GM21360 (cell line): Measurements from ENCODE around the gene SPON2.
A peak's percentile ranks its signal among the peaks of the same experiment; 100 is the strongest.
"Not testable (repeated sequence)": the region's sequence is repeated elsewhere in the genome, so short reads cannot be mapped to it uniquely, and the experiment has no call there.

Experiments used
- ATAC-seq: cut with Tn5 transposase; IDR thresholded peaks from one replicate; pipeline ENCODE4 v1.9.1; 2021; ENCODE audit warnings: mild to moderate bottlenecking, moderate library complexity; ENCODE audit not compliant: unreplicated experiment

The SPON2 gene

DNA sequence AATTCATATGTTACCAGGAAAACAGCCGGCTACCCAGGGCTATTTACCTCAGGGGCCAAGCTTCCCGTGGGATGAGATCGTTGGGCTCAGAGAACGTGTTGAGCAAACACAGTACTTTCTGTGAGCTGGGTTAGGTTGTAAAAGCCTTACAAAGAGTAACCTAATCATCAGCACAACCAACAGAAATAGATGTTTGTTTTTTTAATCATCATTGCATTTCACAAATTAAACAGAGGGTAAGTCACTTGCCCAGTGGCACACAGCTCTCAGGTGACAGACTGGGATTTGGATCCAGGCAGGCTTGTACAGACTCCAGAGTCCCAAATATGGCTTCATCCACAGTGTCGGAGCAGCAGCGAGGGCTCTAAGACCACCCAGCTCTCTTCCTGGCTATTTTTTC is 20.1 kb downstream of the SPON2 start:
- ATAC-seq, result no peak

DNA sequence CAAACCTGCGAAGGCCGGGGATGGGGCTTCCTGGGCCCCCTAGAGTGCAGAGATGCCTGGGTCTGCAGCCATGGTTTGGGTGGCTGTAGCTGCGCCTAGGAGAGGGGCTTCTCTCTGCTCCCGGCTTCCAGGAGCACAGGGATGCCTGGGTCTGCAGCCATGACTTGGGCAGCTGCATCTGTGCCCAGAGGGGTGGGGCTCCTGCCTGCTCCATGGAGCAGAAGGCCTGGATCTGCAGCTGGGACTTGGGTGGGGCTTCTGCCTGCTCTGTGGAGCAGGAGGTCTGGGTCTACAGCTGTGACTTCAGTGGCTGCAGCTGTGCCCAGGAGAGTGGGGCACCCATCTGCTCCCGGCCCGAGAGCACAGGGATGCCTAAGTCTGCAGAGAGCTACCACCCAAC is 20.8 kb downstream of the SPON2 start:
- ATAC-seq, result no peak

DNA sequence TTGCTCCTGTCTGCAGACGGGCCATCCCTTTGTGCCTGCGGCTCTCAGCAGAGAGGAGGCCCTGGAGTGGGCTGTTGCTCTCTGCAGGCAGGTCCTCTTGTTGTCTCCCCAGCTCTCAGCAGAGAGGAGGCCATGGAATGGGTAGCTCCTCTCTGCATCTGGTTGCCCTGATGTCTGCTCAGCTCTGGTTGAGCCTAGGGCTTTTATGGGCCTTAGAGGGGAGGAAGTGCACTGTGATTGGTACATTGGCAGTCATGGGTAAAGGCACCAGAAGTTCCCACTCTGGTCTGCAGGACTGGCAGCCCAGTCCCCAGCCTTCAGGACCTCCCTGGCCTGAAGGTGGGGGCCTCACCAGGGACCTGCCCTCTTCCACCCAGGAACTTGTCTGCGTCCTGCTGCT is 21.5 kb downstream of the SPON2 start:
- no peak for ATAC-seq

DNA sequence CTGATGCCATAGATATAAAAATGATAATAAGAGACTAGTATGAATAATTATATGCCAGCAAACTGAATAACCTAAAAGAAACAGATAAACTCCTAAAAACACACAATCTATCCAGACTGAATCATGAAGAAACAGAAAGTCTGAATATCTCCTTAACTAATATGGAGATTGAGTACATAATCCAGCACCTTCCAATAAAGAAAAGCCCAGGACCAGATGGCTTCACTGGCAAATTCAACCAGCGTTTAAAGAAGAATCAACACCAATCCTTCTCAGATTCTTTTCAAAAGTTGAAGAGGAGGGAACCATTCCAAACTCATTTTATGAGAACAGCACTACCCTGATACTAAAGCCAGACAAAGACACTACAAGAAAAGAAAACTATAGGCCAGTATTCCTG is 32.5 kb downstream of the SPON2 start:
- no peak for ATAC-seq

DNA sequence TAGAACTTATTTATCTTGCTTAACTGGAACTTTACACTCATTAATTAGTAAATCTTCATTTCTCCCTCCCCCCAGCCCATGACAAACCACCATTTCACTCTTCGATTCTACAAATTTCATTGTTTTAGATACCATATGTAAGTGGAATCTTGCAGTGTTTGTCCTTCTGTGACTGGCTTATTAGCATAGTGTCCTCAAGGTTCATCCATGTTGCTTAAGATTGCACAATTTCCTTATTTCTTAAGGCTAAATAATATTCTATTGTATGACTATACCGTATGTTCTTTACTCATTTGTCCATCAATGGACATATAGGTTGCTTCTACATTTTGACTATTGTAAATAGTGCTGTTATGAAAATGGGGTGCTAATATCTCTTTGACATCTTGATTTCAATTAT is 34.5 kb downstream of the SPON2 start:
- ATAC-seq, result no peak

DNA sequence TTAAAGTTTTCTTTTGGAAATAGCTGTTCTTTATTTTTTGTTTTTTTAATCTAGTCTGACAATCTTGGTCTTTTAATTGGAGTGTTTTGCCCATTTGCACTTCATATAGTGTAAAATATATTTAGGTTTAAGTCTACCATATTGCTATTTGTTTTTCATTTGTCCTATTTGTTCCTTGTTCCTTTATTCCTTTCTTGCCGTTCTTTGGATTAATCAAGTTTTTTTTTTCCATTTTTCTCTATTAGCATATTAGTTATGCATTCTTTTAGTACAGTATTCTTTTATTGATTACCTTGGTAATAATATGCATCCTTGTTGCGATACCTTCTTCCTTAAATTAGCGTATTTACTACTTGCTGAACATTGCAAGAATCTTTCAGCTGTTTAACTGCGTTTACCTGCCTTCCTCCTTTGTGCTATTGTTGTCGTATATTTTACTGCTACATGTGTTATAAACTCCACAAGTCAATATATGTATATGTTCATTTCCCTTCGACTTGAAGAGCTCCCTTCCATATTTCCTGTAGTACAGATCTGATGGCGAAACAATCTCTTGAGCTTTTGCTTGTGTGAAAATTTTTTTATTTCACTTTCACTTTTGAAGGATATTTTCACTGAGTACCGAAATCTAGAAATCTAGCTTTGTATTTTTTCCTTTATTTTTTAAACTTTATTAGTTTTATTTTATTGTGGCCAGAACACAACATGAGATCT is 35.2 kb downstream of the SPON2 start:
- no peak for ATAC-seq

DNA sequence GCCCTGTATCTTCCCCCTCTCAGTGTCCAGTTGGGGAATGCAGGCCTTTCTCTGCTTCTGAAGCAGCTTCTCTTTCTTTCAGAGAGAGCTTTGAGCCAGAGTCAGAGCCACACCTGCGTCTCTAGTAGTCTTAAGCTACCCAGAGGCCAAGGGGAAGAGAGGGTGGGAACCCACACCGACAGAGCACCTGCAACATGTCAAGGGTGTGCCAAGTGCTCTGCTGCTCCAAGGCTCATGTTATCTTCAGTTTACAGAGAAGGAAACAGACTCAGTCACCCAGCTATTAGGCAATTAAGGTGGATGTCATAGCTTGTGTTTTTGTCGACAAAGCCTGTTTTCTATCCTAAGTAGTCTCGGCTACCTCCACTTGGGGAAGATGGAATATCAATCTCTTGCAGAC is 36.3 kb downstream of the SPON2 start:
- ATAC-seq, result no peak

DNA sequence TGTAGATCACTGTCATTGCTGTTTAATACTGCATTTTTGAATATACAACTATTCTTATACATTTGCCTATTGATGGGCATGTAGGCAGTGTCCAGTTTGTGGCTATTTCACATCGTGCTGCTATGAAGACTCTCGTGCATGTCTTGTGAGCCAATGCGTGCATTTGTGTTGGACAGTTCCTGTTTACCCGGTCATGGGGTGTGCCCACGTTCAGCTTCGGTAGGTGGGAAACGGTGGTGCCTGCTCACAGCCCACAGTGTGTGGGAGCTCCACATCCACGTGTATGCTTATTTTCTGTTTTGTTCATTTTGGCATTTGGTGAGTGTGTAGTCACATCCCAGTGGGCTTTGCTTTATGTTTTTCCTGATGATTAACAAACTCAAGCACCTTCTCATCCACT is 39.4 kb downstream of the SPON2 start:
- no peak for ATAC-seq

DNA sequence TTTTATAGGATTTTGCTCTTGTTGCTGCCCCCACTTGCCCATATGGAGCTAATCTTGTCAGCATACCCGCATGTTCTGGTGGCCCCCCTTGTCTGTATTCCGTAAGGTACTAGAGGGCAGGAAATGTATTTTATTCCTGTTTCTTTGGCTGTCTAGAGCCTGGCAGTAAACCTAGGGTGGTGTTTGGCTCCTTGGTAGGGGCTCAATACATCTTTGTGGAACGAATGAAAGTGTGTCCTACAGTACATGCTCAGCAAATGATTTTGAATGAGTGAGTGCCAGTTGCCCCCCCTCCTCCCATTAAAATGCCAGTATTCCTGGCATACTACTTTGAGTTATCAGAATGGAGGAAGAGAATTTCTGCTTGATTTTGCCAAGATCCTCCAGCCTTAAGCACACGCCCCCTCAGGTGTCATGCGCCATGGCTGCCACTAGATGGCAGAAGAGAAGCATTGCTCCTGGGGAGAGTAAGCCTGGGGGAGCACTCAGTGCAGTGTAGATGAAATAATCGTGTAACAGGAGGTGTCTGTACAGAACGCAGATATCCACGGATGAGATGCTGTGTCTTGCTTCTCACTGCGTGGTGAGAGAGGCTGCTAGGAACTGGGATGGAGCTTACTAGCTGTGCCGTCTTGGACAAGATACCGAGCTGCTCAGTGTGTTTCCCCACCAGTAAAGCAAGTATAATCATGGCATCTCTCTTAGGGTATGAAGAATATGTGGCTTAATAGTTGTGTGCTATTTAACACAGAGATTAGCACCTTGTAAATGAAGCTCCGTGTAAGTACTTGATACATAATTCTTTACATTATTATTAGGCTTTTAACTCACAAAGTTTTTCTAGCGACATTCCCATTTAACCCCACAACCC is 41.8 kb downstream of the SPON2 start:
- peak; percentile 80 for ATAC-seq

DNA sequence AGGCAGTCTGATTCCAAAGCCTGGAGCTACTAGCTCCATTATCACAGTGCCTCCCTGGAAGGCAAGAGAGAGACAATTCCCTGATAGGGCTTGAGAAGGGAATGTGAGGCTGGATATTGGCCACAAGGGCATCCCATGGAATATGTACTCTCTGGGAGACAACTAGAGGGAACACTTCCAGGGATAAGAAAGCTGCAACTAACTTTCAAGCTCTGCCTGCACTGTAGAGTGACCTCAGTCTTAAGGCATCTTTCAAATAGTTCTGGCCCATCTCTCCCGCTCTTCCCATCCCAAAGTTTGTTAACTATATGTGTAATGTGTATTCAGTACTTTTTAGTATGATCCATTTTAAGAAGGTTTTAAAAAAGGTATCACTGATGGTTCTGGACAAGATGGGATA is 45.9 kb downstream of the SPON2 start:
- ATAC-seq, result no peak

DNA sequence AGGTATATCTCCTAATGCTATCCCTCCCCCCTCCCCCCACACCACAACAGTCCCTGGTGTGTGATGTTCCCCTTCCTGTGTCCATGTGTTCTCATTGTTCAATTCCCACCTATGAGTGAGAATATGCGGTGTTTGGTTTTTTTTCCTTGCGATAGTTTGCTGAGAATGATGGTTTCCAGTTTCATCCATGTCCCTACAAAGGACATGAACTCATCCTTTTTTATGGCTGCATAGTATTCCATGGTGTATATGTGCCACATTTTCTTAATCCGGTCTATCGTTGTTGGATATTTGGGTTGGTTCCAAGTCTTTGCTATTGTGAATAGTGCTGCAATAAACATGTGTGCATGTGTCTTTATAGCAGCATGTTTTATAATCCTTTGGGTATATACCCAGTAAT is 46.9 kb downstream of the SPON2 start:
- not testable (repeated sequence) for ATAC-seq

DNA sequence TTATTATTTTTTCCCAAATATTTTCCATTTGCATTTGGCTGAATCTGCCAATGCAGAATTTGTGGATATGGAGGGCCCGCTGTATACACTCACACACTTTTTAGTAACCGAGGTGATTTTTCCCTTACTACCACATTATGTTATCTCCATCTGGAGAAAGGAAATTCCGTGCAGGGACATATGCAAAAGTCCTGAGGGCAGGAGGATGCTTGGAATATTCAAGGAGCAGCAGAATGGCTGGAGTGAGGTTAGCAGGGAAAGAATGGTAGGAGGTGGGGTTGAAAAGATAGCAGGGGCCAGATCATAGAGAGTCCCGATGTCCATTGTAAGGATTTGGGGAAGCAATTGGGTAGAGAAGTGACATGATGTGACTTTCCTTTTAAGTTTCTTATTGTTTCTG is 47.6 kb downstream of the SPON2 start:
- ATAC-seq, result no peak

DNA sequence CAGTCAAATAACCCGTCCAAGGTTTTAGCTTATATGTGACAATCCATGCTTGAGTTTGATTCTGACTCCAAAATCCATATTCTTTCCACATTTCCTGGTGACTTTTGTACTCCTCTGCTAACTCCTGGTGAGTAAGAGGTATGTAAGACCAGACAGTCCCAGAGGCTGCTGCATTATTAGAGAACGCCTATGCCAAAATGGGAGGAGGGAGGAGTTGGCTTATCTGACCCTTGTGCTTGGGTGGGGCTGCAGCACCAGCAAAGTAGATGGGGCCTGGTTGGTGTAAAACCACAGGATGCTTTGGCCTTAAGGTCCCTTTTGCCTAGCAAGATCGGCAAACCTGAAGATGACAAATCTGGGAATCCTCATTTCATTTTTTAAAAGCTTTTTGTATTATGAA is 49.9 kb downstream of the SPON2 start:
- ATAC-seq, result no peak
